HG03175 (cell line): ENCODE data around the gene NUCB1.
"Not testable (repeated sequence)": the region's sequence is repeated elsewhere in the genome, so short reads cannot be mapped to it uniquely, and the experiment has no call there.

Source experiments
- ATAC-seq: cut with Tn5 transposase; IDR thresholded peaks from one replicate; pipeline ENCODE4 v1.9.1; 2021; ENCODE audit warnings: mild to moderate bottlenecking, moderate library complexity; ENCODE audit not compliant: unreplicated experiment

Gene NUCB1

GRCh38 chr19:48905664-48906063 lies 5.6 kb downstream of the NUCB1 start:
- ATAC-seq: no peak

- no peak for ATAC-seq
These were observed 6.2 kb downstream of the NUCB1 start for GRCh38 chr19:48906324-48906723.

GRCh38 chr19:48907671-48908070 lies 7.6 kb downstream of the NUCB1 start:
- ATAC-seq: no peak

GRCh38 chr19:48909424-48910077 lies 9.4 kb downstream of the NUCB1 start:
- ATAC-seq: not testable (repeated sequence)

- ATAC-seq: no peak
These were observed 10.7 kb downstream of the NUCB1 start for GRCh38 chr19:48910803-48911202.

GRCh38 chr19:48913114-48913889 lies 13.2 kb downstream of the NUCB1 start:
- no peak for ATAC-seq

GRCh38 chr19:48914181-48914580 lies 14.1 kb downstream of the NUCB1 start:
- no peak for ATAC-seq

GRCh38 chr19:48915757-48916156 lies 15.6 kb downstream of the NUCB1 start:
- no peak for ATAC-seq

- ATAC-seq: no peak
These were observed 18.0 kb downstream of the NUCB1 start for GRCh38 chr19:48918071-48918470.

- ATAC-seq: no peak
These were observed 18.7 kb downstream of the NUCB1 start for GRCh38 chr19:48918801-48919247.

GRCh38 chr19:48919271-48919670 lies 19.2 kb downstream of the NUCB1 start:
- not testable (repeated sequence) for ATAC-seq

- no peak for ATAC-seq
These were observed 20.8 kb downstream of the NUCB1 start for GRCh38 chr19:48920949-48921348.

GRCh38 chr19:48921721-48922500 lies 21.8 kb downstream of the NUCB1 start:
- no peak for ATAC-seq

- ATAC-seq: no peak
These were observed 22.7 kb downstream of the NUCB1 start for GRCh38 chr19:48922548-48923490.

- ATAC-seq: no peak
These were observed 25.2 kb downstream of the NUCB1 start for GRCh38 chr19:48925240-48925843.

GRCh38 chr19:48925890-48926289 lies 25.8 kb downstream of the NUCB1 start:
- ATAC-seq: not testable (repeated sequence)

- no peak for ATAC-seq
These were observed 26.8 kb downstream of the NUCB1 start for GRCh38 chr19:48926909-48927308.

- ATAC-seq: not testable (repeated sequence)
These were observed 27.6 kb downstream of the NUCB1 start for GRCh38 chr19:48927692-48928091.

- no peak for ATAC-seq
These were observed 28.3 kb downstream of the NUCB1 start for GRCh38 chr19:48928164-48929025.
